ENCODE measurements around the gene DEPP1.

- TF ChIP-seq CTCF (IDR thresholded peaks at IDR 0.05 in 2 of 3, conservative IDR thresholded peaks at IDR 0.05 in 1 of 3; ENCODE audit: borderline replicate concordance in 1 of 3, insufficient read depth in 1 of 3, low read depth in 2 of 3, low read length in 2 of 3) = no peak
- no peak for TF ChIP-seq POLR2A (IDR thresholded peaks at IDR 0.05; ENCODE audit: borderline replicate concordance, extremely low read depth, insufficient read depth, insufficient read length)
- no peak for TF ChIP-seq ZBTB33 (IDR thresholded peaks at IDR 0.05; ENCODE audit: extremely low read depth, insufficient replicate concordance, low read length)
- no peak for TF ChIP-seq POLR2AphosphoS5 (IDR thresholded peaks at IDR 0.05; ENCODE audit: low read depth, low read length)
- no peak for TF ChIP-seq YY1 (IDR thresholded peaks at IDR 0.05; ENCODE audit: extremely low read depth, insufficient replicate concordance, low read depth, low read length)
Measured at GRCh38 chr10:44930904-44931620, 47.5 kb downstream of the DEPP1 start.
